HG03457 (cell line): ENCODE measurements around the gene CST8.
A peak's percentile ranks its signal among the peaks of the same experiment; 100 is the strongest.
"Not testable (repeated sequence)": the region's sequence is repeated elsewhere in the genome, so short reads cannot be mapped to it uniquely, and the experiment has no call there.

Experiments
- ATAC-seq: cut with Tn5 transposase; IDR thresholded peaks from one replicate; pipeline ENCODE4 v1.9.1; 2021; ENCODE audit warnings: moderate number of reproducible peaks; ENCODE audit not compliant: unreplicated experiment

Gene CST8, protein sequence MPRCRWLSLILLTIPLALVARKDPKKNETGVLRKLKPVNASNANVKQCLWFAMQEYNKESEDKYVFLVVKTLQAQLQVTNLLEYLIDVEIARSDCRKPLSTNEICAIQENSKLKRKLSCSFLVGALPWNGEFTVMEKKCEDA

GRCh38 chr20:23490817-23491216 is at the start of gene CST8:
Gene CST8, plus strand, starts transcription at chr20:23491117. Its CDS starts 551 bp downstream, at chr20:23491668.
- ATAC-seq: no peak

- ATAC-seq: peak; percentile 57
Observed at GRCh38 chr20:23441850-23442313, 49.0 kb upstream of the CST8 start.

GRCh38 chr20:23442436-23442835 is 48.5 kb upstream of the CST8 start:
- ATAC-seq: no peak

GRCh38 chr20:23444859-23445258 is 46.1 kb upstream of the CST8 start:
- ATAC-seq: no peak

- ATAC-seq: no peak
Observed at GRCh38 chr20:23445596-23446217, 45.2 kb upstream of the CST8 start.

GRCh38 chr20:23446505-23446904 is 44.4 kb upstream of the CST8 start:
- no peak for ATAC-seq

- ATAC-seq: no peak
Observed at GRCh38 chr20:23448167-23448566, 42.8 kb upstream of the CST8 start.

DNA sequence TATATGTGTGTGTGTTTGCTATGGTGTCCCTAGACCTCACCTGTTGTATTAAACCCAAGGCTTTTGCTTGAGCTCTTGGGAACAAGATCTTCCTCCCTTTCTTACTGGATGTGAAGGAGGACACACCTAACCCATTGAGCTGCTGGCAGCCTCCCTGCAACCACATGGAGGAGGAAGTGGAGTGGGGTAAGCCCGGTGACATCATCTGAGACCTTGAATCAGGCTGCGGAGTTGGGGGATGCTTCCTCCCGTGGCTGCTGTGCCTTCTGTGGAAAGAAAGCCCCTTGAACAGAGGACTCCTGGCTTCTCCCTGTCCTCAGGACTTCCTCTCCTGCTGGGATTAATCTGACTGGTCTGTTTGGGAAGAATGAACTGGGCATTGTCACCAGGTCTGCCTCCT is 41.5 kb upstream of the CST8 start:
- no peak for ATAC-seq

DNA sequence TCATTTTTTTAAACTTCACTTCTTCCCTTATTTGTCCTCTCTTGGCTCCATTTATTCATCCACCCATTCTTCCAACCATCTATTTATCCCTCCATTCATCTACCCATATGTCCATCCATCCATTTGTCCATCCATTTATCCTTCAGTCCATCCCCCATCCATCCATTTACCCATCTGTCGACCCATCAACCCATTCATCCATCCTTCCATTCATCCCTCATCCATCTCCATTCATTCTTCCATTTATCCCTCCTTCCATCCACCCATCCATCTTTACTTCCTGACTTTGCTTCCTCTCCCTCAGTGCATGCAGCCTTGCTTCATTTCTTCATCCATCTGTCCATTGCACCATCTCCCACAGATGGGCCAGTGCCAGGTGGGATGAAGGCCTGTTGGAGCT is 40.0 kb upstream of the CST8 start:
- ATAC-seq: no peak

GRCh38 chr20:23451956-23452487 is 38.9 kb upstream of the CST8 start:
- no peak for ATAC-seq

DNA sequence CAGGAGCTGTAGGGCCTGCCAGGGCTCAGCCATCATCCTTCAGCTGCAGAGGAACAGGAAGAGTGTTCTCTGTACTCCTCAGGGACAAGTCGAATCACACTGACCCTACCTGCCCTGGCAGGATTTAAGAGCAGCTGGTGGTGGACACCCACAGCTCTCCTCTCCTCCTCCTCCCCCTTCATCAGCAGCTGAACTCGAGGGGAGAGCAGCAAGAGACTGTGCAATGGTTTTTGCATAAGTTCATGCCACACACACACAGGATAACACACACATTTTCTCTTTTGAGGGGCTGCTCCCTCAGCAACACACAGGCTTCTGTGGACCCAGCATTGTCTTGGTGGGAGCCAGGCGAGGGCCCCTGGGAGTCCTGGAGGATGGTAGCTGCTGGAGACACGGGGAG is 38.1 kb upstream of the CST8 start, which contains the start of gene CST11:
CST11 (minus strand) TSS at position 101 of the 400 bp plus-strand sequence; CDS start at position 36, 65 bp downstream.
- ATAC-seq: no peak

DNA sequence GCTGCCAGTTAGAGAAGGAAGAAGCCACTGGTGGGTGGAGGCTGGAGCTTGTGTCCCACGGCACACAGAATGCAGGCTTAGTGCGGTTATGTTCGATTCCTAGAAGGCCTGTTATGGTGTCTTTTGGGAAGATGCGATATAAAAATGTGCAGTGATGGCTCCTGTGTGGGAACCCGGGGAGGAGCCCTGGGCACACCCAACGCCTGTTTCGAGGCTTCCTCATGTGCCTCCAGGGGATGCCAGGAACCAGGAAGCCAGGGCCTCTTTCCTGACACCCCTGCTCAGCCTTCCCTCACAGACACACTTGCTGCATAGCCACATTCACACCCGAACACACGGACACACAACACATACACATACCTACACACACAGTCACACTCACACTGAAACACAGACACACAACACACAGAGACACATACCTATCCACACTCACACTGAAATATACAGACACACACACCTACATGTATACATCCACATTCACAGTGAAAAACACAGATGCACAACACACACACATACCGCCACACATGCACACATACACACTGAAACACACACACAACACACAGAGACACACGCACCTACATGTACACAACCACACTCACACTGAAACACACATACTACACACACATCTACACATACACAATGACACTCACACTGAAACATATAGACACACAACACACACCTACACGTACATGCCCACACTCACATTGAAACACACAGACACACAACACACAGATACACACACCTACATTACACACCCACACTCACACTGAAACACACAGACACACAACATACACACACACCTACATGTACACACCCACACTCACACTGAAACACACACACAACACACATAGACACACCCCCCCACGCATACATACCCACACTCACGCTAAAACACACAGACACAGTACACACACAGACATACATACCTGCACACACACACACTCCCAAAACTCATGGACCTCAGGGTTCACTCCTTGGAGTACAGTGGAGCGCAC is 37.1 kb upstream of the CST8 start:
- no peak for ATAC-seq

DNA sequence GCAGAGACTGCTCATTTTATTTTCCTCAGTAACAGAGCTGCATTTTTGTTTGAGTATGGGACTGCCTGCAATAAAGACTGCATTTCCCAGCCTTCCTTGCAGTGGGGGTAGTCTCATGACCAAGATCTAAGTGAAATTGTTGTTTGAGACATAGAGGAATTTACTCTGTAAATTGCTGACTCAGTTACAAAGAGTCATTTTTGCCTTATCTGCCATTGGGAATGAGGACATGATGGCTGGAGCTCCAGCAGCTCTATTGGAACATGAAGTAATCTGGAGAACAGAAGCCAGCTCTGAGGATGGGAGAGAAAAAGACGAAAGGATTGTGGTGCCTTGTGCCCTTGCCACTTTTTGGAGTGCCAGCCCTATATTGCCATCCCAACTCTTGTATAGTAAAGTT is 36.1 kb upstream of the CST8 start:
- ATAC-seq: no peak

- no peak for ATAC-seq
Observed at GRCh38 chr20:23455639-23456038, 35.3 kb upstream of the CST8 start.

- no peak for ATAC-seq
Observed at GRCh38 chr20:23456409-23456808, 34.5 kb upstream of the CST8 start.

GRCh38 chr20:23456873-23457272 is 34.0 kb upstream of the CST8 start:
- no peak for ATAC-seq

- no peak for ATAC-seq
Observed at GRCh38 chr20:23459461-23460150, 31.3 kb upstream of the CST8 start.

DNA sequence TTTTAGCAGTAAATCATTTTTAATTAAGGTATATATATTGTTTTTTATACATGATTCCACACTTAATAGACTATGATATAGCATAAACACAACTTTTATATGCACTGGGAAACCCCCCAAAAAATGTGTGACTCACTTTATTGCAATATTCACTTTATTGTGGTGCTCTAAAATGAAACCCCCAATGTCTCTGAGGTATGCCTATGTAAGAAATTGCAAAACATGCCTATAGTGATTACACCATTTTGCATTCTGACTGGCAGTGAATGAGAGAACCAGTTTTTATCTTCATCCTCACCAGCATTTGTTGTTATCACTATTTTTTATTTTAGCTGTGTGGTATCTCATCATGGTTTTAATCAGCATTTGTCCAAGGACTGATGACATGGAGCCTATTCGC is 29.7 kb upstream of the CST8 start:
- ATAC-seq: no peak

GRCh38 chr20:23466961-23467360 is 24.0 kb upstream of the CST8 start:
- ATAC-seq: not testable (repeated sequence)

GRCh38 chr20:23472306-23472705 is 18.6 kb upstream of the CST8 start:
- not testable (repeated sequence) for ATAC-seq

- ATAC-seq: not testable (repeated sequence)
Observed at GRCh38 chr20:23473293-23473692, 17.6 kb upstream of the CST8 start.
